Adrenal gland (tissue), 5 donors: Measurements from ENCODE around the gene CDK5R1.

Source experiments
- CTCF ChIP-seq, 6 experiments: fragments of 450-650 bp in 4 of 6; fragments of 200-600 bp in 2 of 6; sonication (generic) in 1 of 6; IDR thresholded peaks; 1 replicate in 5 of 6; 2 replicates in 1 of 6; pipeline versions ENCODE4 v1.5.1 to v1.8.0; 2016 to 2021; ENCODE audit warnings: antibody characterized with exemption in 6 of 6, mild to moderate bottlenecking in 2 of 6, moderate library complexity in 1 of 6
- POLR2A ChIP-seq, 2 donors: fragments of 450-650 bp; IDR thresholded peaks; one replicate each; pipeline ENCODE4 v1.6.1; 2017; ENCODE audit warnings: antibody characterized with exemption in 2 of 2, mild to moderate bottlenecking in 2 of 2, moderate library complexity in 1 of 2
- donor health status: DM: no; HTN: no; CAD: no.

GRCh38 chr17:32502710-32503109 is 15.9 kb downstream of the CDK5R1 start:
- TF ChIP-seq CTCF (IDR thresholded peaks at IDR 0.05) (no peak), POLR2A (IDR thresholded peaks at IDR 0.05) (no peak)
